Kidney (tissue), 14 donors: ENCODE results near the gene DUSP16. TPM values are rescaled to one million over a fixed set of nuclear protein-coding genes. Genes with fewer than 3 reads are reported as not detected.
"Not testable (repeated sequence)": the region's sequence is repeated elsewhere in the genome, so short reads cannot be mapped to it uniquely, and the experiment has no call there.

Experiments used
- DNase-seq, 5 donors: peaks; one replicate each; pipeline ENCODE4 v3.0.0-alpha.2; 2013 to 2020
- FAIRE-seq: peaks from 2 replicates; lab custom pipeline; 2012; peaks lifted over from hg19 to GRCh38; lab: Jason Lieb, UNC
- H3K27ac ChIP-seq, 2 donors: one replicate each; pipeline ENCODE4 v1.7.0; 2013; ENCODE audit warnings: low read depth in 2 of 2, low read length in 2 of 2, inconsistent platforms in 1 of 2
- H3K27me3 ChIP-seq: one replicate; pipeline ENCODE4 v1.7.1; 2013; ENCODE audit warnings: low read length, inconsistent platforms; ENCODE audit not compliant: control insufficient read depth, insufficient read depth
- H3K36me3 ChIP-seq, 3 donors: one replicate each; pipeline versions ENCODE4 v1.7.0 to v1.7.1; 2013; ENCODE audit warnings: low read length in 3 of 3, control low read depth in 1 of 3, inconsistent platforms in 1 of 3; ENCODE audit not compliant: insufficient read depth in 3 of 3, control insufficient read depth in 2 of 3
- H3K4me1 ChIP-seq, 3 donors: one replicate each; pipeline versions ENCODE4 v1.7.0 to v1.7.1; 2013; ENCODE audit warnings: low read length in 3 of 3, inconsistent platforms in 1 of 3, low read depth in 1 of 3; ENCODE audit not compliant: control insufficient read depth in 2 of 3, insufficient read depth in 2 of 3
- H3K4me3 ChIP-seq, 3 donors: one replicate each; pipeline versions ENCODE4 v1.7.0 to v1.8.1; 2013; ENCODE audit warnings: low read length in 3 of 3, control low read depth in 1 of 3, inconsistent platforms in 1 of 3
- H3K9ac ChIP-seq, 3 donors: one replicate each; pipeline versions ENCODE4 v1.7.0 to v1.7.1; 2013; ENCODE audit warnings: low read length in 3 of 3, control low read depth in 1 of 3, inconsistent platforms in 1 of 3
- H3K9me3 ChIP-seq, 3 donors: one replicate each; pipeline versions ENCODE4 v1.7.0 to v1.7.1; 2013; ENCODE audit warnings: low read length in 3 of 3, control low read depth in 1 of 3, inconsistent platforms in 1 of 3; ENCODE audit not compliant: control insufficient read depth in 2 of 3, insufficient read depth in 1 of 3
- intact Hi-C: fragments of 100-400 bp; cut with DNase I; formaldehyde crosslinking; loops from one replicate; pipeline ENCODE4 v1.11.1; 2022
- polyA plus RNA-seq: library from polyadenylated mRNA; stranded (reverse); fragments of 350-450 nt; fragmentation: Illumina TruSeq; extraction: RNeasy Lipid Tissue Mini Kit (QIAGEN cat#74804); gene quantifications from one replicate; pipeline ENCODE4 v1.2.3, GENCODE V29; 2014; ENCODE audit warnings: low read depth, low replicate concordance; ENCODE audit not compliant: insufficient read depth
- total RNA-seq: library from RNA; stranded (reverse); fragmentation: NEBNext Ultra II Directional; extraction: Animal tissue kit (Norgen Biotek cat#: 25700); gene quantifications from one replicate; pipeline ENCODE4 v1.2.1, GENCODE V29; 2021
- TF ChIP-seq, protein P1 (sequence below): IDR thresholded peaks from 3 replicates; pipeline ENCODE4 v1.5.1; 2012; ENCODE audit warnings: mild to moderate bottlenecking, moderate library complexity, borderline replicate concordance; ENCODE audit not compliant: insufficient read depth; ENCODE audit errors: extremely low read depth
- donor health status: control.
- donor health status: control.
- donor health status: control.
- donor health status: control.
- donor health status: control.
- donor health status: DM: yes; HTN: yes; CAD: no.
- donor health status: Normal renal cell carcinoma (clear cell type).

Gene DUSP16
- total and polyA plus RNA-seq, 2 donors from 2014 or later: 6.6 to 27.4 TPM

DNA sequence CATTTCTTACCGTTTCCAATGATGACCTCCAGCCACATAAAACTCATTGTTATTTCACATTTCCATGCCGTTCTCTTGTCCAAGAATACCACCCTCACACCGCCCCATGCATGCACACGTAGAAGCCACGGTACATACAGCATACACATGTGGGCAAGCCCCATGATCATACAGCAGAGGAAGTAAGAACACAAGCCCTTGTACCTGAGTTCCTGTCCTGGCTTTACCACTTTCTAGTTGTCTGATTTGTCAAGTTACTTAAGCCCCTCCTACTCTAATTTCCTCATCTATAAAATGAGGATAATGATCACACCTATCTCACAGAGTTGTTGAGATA is 59.9 kb downstream of the DUSP16 start:
- no peak overlapping the region for H3K9ac ChIP-seq
- H3K4me3 ChIP-seq: no peak overlapping the region
- FAIRE-seq (no peak), DNase-seq (no peak)
- intact Hi-C loops: no loop called here
- H3K9me3 ChIP-seq: no peaks in the 10 kb centered on the region
- peaks cover 0 to 14% (median 7%) of the 10 kb centered on the region in 3 donors for H3K4me1 ChIP-seq
- TF ChIP-seq, protein P1, sequence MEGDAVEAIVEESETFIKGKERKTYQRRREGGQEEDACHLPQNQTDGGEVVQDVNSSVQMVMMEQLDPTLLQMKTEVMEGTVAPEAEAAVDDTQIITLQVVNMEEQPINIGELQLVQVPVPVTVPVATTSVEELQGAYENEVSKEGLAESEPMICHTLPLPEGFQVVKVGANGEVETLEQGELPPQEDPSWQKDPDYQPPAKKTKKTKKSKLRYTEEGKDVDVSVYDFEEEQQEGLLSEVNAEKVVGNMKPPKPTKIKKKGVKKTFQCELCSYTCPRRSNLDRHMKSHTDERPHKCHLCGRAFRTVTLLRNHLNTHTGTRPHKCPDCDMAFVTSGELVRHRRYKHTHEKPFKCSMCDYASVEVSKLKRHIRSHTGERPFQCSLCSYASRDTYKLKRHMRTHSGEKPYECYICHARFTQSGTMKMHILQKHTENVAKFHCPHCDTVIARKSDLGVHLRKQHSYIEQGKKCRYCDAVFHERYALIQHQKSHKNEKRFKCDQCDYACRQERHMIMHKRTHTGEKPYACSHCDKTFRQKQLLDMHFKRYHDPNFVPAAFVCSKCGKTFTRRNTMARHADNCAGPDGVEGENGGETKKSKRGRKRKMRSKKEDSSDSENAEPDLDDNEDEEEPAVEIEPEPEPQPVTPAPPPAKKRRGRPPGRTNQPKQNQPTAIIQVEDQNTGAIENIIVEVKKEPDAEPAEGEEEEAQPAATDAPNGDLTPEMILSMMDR: no peak
- no peaks in the 10 kb centered on the region for H3K36me3 ChIP-seq
- H3K27ac ChIP-seq: no peak overlapping the region
- H3K27me3 ChIP-seq: no peaks in the 10 kb centered on the region

DNA sequence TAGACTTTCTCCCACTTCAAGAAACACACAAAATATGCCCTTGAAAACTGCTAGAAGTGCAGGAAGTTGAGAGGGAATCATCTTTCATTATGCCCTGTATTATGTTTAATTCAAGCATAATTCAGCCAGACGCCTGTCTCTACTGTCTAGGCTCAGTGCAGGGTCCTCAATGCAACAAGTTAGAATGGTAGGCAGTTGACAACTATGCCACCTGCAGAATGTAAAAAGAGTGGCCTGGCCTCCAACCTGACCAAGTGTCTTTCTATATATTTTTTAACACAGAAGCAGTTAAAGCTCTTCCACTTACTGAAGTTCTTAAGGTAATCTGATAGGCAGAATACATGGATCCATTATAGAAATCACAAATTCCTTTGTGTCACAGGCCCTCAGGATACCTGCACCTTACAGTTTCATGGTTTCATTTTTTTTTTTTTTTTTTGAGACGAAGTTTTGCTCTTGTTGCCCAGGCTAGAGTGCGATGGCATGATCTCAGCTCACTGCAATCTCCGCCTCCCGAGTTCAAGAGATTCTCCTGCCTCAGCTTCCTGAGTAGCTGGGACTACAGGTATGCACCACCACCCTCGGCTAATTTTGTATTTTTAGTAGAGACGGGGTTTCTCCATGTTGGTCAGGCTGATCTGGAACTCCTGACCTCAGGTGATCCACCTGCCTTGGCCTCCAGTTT is 60.4 kb downstream of the DUSP16 start:
- intact Hi-C loops, H3K27ac ChIP-seq, H3K4me3 ChIP-seq, H3K9ac ChIP-seq, H3K9me3 ChIP-seq, H3K36me3 ChIP-seq, H3K27me3 ChIP-seq, DNase-seq, FAIRE-seq: not testable (repeated sequence)
- H3K4me1 ChIP-seq: peaks cover 0 to 14% (median 7%) of the 10 kb centered on the region in 3 donors

DNA sequence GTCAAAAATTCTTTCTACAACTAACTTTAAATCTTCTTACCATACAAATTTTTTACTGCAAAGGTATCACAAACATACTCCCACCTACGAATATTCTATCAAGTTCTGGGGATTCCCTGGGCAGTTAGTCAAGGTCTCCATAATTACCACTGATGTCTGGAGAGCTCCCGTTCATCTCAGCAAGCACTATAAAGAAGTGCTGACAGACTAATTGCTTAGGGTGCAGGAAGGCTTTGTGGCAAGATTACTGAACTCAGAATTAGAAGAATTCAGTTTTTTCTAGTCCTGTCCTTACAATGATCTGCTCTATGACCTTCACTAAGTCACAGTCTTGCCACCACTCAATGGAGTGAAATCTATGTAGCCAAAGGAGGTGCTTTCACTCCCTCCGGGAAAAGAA is 61.5 kb downstream of the DUSP16 start:
- no peaks in the 10 kb centered on the region for H3K9me3 ChIP-seq
- TF ChIP-seq, protein P1: no peak
- H3K9ac ChIP-seq: no peak overlapping the region
- H3K4me1 ChIP-seq: peaks cover 0 to 10% (median 7%) of the 10 kb centered on the region in 3 donors
- H3K4me3 ChIP-seq: no peak overlapping the region
- FAIRE-seq: no peak
- H3K27ac ChIP-seq: no peak overlapping the region
- no peaks in the 10 kb centered on the region for H3K36me3 ChIP-seq
- no peaks in the 10 kb centered on the region for H3K27me3 ChIP-seq
- no peak for DNase-seq
- intact Hi-C loops: no loop called here

DNA sequence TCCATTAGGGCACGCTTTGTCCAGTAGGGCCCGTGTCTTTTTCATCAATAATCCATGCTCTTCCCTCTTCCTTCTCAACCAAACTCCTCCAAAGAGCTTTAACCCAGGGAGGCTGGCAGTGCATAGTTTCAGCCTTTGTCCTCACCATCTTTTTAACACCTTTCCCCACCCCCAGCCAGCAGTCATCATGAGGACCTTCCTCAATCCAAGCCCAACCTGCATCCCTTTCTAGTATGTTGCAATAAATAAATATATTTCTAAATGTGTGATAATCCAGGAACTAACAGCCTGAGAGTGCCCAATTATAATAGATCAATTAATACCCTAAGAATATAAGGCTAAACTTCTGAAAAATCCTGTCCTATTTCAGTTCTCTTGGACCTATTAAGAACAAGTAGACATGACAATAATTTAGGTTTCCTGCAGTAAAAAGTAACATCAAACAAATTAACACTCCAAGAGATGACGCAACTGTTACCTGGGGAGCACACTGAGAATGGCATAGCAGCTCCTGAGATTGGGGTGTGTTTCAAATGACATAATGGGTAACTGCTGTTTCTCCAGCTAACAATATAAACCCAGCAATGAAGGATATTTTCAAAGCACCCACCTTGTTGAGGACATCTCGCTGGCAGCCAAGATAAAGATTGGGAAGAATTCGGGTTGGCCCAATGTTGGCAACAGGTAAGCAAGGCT is 62.6 kb downstream of the DUSP16 start:
- TF ChIP-seq, protein P1: no peak
- intact Hi-C loops: no loop called here
- Histone ChIP-seq H3K9me3 (no peaks in the 10 kb centered on the region), H3K27ac (no peak overlapping the region), H3K9ac (no peak overlapping the region), H3K4me3 (no peak overlapping the region), H3K27me3 (no peaks in the 10 kb centered on the region), H3K36me3 (no peaks in the 10 kb centered on the region), H3K4me1 (peaks cover 0 to 1% (median under 1%) of the 10 kb centered on the region in 3 donors)
- no peak for FAIRE-seq
- no peak for DNase-seq
